ENCODE measurements around the gene PIEZO2. TPM values are rescaled to one million over a fixed set of nuclear protein-coding genes. Genes with fewer than 3 reads are reported as not detected.

PIEZO2 gene
- total RNA-seq, 1 experiment from 2014 or later: 0.11 TPM

DNA sequence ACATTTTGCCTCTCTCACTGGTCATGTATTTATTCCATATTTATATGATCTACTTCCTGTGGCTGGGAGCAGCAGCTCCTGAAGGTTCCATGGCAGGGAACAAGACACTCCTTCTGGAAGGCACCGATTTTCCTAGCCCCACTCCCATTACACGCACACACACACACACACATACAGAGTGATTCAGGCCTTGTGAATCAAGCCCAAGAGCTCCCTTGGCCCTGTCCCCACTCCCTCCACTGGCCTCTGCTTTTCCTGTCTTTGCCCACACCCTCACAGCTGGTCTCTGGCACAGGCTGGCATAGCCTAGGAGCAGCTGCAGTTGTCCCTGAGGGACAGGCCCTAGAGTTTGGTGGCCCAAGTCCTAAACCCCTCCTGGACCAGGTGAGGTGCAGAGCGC lies 421.9 kb downstream of the PIEZO2 start:
- ChIA-PET POLR2A (no interaction called here), CTCF (no interaction called here)
- Mint-ChIP-seq H3K36me3 (ENCODE audit: insufficient read depth, unreplicated experiment) (no peaks in the 10 kb centered on the region), H3K27ac (ENCODE audit: unreplicated experiment) (no peak overlapping the region), H3K4me1 (ENCODE audit: low read depth, unreplicated experiment) (no peaks in the 10 kb centered on the region), H3K27me3 (ENCODE audit: insufficient read depth, unreplicated experiment) (peaks cover 11% of the 10 kb centered on the region), H3K9me3 (ENCODE audit: unreplicated experiment) (peaks cover 20% of the 10 kb centered on the region), H3K4me3 (ENCODE audit: unreplicated experiment) (no peak overlapping the region)
- Histone ChIP-seq H3K9me3 (no peaks in the 10 kb centered on the region), H3K36me3 (ENCODE audit: control insufficient read depth, insufficient read depth, low read length) (no peaks in the 10 kb centered on the region), H3K4me3 (ENCODE audit: low read depth, low read length) (no peak overlapping the region), H3K4me1 (no peaks in the 10 kb centered on the region), H3K27me3 (replicated peaks; ENCODE audit: control insufficient read depth, insufficient read depth, low read length) (no peaks in the 10 kb centered on the region)
- no peak for TF ChIP-seq CTCF (IDR thresholded peaks at IDR 0.05; ENCODE audit: insufficient read depth in 1 of 2, low read depth in 1 of 2, low read length in 1 of 2, severe bottlenecking in 1 of 2, unreplicated experiment in 1 of 2)
- no peak for DNase-seq
- intact Hi-C loops (cut with micrococcal nuclease; ENCODE audit: unreplicated experiment): no loop called here
- BruUV-seq (replicated peaks): no TSS peak

DNA sequence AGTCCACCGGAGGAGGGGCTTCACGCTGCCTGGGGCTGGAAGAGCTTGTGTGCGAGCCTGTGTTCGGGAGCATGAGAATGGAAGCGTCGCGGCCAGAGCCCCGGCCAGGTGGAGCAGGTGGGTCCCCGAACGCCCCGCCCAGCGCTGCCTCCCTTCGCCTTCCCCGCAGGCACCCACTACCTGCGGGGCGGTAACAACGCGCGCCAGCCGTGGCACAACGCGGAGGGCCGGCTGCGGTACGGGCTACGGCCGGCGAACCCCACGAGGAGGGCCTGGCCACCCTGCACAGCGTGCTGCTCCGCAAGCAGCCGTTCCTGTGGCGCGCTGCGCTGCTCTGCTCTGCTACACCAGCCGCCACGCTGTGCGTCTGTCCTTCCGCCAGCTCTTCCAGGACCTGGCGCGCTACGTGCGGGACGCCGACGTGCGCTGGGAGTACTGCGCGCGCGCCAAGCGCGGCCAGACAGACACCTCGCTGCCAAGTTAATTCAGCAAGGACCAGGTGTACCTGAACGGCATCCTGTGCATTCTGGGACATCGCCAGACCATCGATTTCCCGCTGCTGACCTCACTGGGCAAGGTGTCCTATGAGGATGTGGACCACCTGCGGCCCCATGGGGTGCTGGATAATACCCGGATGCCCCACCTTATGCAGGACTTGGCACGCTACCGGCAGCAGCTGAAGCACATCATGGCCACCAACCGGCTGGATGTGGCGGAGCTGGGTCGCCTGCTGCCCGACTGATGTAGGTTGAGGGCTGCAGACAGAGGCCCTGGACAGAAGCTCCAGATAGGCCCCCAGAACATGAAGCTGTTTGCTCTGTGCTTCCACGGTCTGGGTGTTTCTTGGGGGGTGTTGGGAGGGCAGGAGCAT lies 422.9 kb downstream of the PIEZO2 start:
- H3K27me3 Mint-ChIP-seq (ENCODE audit: insufficient read depth, unreplicated experiment): peaks cover 7% of the 10 kb centered on the region
- H3K9me3 Mint-ChIP-seq (ENCODE audit: unreplicated experiment): peaks cover 20% of the 10 kb centered on the region
- no peak overlapping the region for H3K4me3 ChIP-seq (ENCODE audit: low read depth, low read length)
- H3K27ac Mint-ChIP-seq (ENCODE audit: unreplicated experiment): no peak overlapping the region
- H3K36me3 Mint-ChIP-seq (ENCODE audit: insufficient read depth, unreplicated experiment): no peaks in the 10 kb centered on the region
- ChIA-PET POLR2A (no interaction called here), CTCF (no interaction called here)
- no peaks in the 10 kb centered on the region for H3K4me1 Mint-ChIP-seq (ENCODE audit: low read depth, unreplicated experiment)
- TF ChIP-seq CTCF (IDR thresholded peaks at IDR 0.05; ENCODE audit: insufficient read depth in 1 of 2, low read depth in 1 of 2, low read length in 1 of 2, severe bottlenecking in 1 of 2, unreplicated experiment in 1 of 2): no peak
- DNase-seq: no peak
- H3K4me1 ChIP-seq: no peaks in the 10 kb centered on the region
- H3K36me3 ChIP-seq (ENCODE audit: control insufficient read depth, insufficient read depth, low read length): no peaks in the 10 kb centered on the region
- no peak overlapping the region for H3K4me3 Mint-ChIP-seq (ENCODE audit: unreplicated experiment)
- intact Hi-C loops (cut with micrococcal nuclease; ENCODE audit: unreplicated experiment): no loop called here
- H3K9me3 ChIP-seq: no peaks in the 10 kb centered on the region
- BruUV-seq (replicated peaks): no TSS peak
- H3K27me3 ChIP-seq (replicated peaks; ENCODE audit: control insufficient read depth, insufficient read depth, low read length): no peaks in the 10 kb centered on the region

DNA sequence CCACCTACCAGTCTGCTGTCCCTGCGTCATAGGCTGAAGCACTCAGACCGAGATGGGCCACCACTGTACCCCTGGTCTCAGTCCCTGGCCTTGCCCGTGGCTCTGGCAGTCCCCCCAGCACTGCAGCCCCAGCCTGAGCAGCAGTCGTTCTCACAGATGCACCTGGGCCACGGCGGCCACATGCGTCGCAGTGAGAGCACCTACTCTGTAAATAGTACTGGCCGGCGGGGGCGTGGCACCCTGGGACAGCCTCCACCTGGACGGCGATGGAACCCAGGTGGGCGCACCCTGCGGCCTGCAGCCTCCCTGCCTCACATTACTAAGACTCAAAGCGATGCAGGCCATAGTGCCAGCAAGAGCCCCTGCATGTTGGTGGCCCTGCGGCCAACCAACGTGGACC lies 424.7 kb downstream of the PIEZO2 start:
- Histone ChIP-seq H3K27me3 (replicated peaks; ENCODE audit: control insufficient read depth, insufficient read depth, low read length) (no peaks in the 10 kb centered on the region), H3K4me3 (ENCODE audit: low read depth, low read length) (no peak overlapping the region), H3K36me3 (ENCODE audit: control insufficient read depth, insufficient read depth, low read length) (no peaks in the 10 kb centered on the region), H3K9me3 (no peaks in the 10 kb centered on the region), H3K4me1 (no peaks in the 10 kb centered on the region)
- TF ChIP-seq CTCF (IDR thresholded peaks at IDR 0.05; ENCODE audit: insufficient read depth in 1 of 2, low read depth in 1 of 2, low read length in 1 of 2, severe bottlenecking in 1 of 2, unreplicated experiment in 1 of 2): no peak
- Mint-ChIP-seq H3K27me3 (ENCODE audit: insufficient read depth, unreplicated experiment) (peaks cover 10% of the 10 kb centered on the region), H3K27ac (ENCODE audit: unreplicated experiment) (no peak overlapping the region), H3K4me3 (ENCODE audit: unreplicated experiment) (no peak overlapping the region), H3K36me3 (ENCODE audit: insufficient read depth, unreplicated experiment) (no peaks in the 10 kb centered on the region), H3K4me1 (ENCODE audit: low read depth, unreplicated experiment) (no peaks in the 10 kb centered on the region), H3K9me3 (ENCODE audit: unreplicated experiment) (peaks cover 20% of the 10 kb centered on the region)
- CTCF ChIA-PET: no interaction called here
- POLR2A ChIA-PET: no interaction called here
- intact Hi-C loops (cut with micrococcal nuclease; ENCODE audit: unreplicated experiment): no loop called here
- DNase-seq: no peak
- BruUV-seq (replicated peaks): no TSS peak
